Gastrocnemius medialis (tissue), 4 donors: Measurements from ENCODE around the gene DEPP1.

Experiments used
- POLR2A ChIP-seq, 2 donors: fragments of 450-650 bp; IDR thresholded peaks; one replicate each; pipeline ENCODE4 v1.6.1; 2017; ENCODE audit warnings: antibody characterized with exemption in 2 of 2, mild to moderate bottlenecking in 2 of 2, moderate library complexity in 2 of 2
- TF ChIP-seq, protein P1 (sequence below), 5 experiments: fragments of 450-650 bp in 3 of 5; fragments of 200-600 bp in 2 of 5; sonication (generic) in 2 of 5; IDR thresholded peaks in 4 of 5; conservative IDR thresholded peaks in 1 of 5; 1 replicate in 4 of 5; 2 replicates in 1 of 5; pipeline ENCODE4 v1.5.1; 2016 to 2019; ENCODE audit warnings: antibody characterized with exemption in 5 of 5, mild to moderate bottlenecking in 3 of 5, moderate library complexity in 3 of 5

DNA sequence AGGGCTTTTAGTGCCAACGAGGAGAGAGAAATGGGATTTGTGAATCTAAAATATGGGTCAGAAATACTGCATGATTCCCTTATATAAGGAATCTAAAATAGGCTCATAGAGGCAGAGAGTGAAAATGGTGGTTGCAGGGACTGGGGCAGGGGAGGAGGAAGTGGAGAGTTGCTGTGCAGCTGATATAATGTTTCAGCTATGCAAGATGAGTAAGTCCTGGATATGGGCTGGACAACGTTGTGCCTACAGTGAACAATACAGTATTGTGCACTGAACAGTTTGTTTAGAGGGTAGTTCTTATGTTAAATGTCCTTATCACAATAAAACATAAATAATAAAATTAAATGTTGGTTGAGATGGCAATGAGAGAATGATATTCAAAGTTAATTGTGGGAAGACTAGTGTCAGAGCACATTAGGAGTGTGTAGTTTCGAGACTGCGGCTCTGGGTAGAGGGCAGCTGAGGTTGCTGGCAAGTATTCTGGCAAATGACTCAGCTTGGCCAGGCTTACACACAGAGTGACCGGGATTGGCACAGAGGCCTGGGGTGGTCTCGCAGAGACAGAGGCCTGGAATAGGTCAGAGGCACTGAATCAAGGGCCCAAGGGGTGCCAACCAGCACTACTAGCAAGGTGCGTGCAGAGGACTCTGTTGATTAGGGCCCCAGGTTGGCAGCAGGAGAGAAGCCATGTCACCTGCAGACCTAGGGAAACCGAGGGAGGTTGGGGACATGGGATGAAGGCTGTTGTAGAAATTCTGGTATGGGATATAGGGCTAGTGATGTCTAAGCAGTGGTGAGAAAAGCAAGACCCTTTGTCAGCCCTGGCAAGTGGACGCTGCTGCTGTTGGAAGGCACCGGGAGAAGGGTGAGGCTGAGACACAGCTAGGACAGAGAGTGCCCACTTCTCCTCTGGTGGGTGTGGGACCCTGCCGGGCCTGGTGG is 2.8 kb upstream of the DEPP1 start:
- TF ChIP-seq, protein P1, sequence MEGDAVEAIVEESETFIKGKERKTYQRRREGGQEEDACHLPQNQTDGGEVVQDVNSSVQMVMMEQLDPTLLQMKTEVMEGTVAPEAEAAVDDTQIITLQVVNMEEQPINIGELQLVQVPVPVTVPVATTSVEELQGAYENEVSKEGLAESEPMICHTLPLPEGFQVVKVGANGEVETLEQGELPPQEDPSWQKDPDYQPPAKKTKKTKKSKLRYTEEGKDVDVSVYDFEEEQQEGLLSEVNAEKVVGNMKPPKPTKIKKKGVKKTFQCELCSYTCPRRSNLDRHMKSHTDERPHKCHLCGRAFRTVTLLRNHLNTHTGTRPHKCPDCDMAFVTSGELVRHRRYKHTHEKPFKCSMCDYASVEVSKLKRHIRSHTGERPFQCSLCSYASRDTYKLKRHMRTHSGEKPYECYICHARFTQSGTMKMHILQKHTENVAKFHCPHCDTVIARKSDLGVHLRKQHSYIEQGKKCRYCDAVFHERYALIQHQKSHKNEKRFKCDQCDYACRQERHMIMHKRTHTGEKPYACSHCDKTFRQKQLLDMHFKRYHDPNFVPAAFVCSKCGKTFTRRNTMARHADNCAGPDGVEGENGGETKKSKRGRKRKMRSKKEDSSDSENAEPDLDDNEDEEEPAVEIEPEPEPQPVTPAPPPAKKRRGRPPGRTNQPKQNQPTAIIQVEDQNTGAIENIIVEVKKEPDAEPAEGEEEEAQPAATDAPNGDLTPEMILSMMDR (IDR thresholded peaks at IDR 0.05 in 4 of 5, conservative IDR thresholded peaks at IDR 0.05 in 1 of 5), result no peak
- TF ChIP-seq POLR2A (IDR thresholded peaks at IDR 0.05), result no peak
